ENCODE measurements around the gene KHDC4. TPM values are rescaled to one million over a fixed set of nuclear protein-coding genes. Genes with fewer than 3 reads are reported as not detected.

Gene KHDC4
- total RNA-seq, 1 donor from 2014 or later, result 47.6 TPM

- Histone ChIP-seq H3K27ac (peak overlapping the region; percentile 95), H3K4me1 (peaks cover 89% of the 10 kb centered on the region)
- TF ChIP-seq POLR2A (IDR thresholded peaks at IDR 0.05), result no peak
- no peak for TF ChIP-seq CTCF (IDR thresholded peaks at IDR 0.05)
- no peak for TF ChIP-seq POLR2AphosphoS5 (IDR thresholded peaks at IDR 0.05; ENCODE audit: insufficient read depth in 1 of 2, low read depth in 1 of 2)
Measured at GRCh38 chr1:155976913-155977689, 42.9 kb upstream of the KHDC4 start.

GRCh38 chr1:155976062-155976912 is 42.1 kb upstream of the KHDC4 start:
- intact Hi-C loops (cut with DNase I), result no loop called here
- DNase-seq (ENCODE audit: extremely low spot score in 2 of 2), result no peak
- no peaks in the 10 kb centered on the region for H3K27me3 ChIP-seq
- peak overlapping the region; percentile 95 for H3K27ac ChIP-seq
- peak overlapping the region; percentile 85 to 87 for H3K4me3 ChIP-seq
- TF ChIP-seq POLR2A (IDR thresholded peaks at IDR 0.05) (peak in 1 of 2 donors; percentile 27), POLR2AphosphoS5 (IDR thresholded peaks at IDR 0.05; ENCODE audit: insufficient read depth in 1 of 2, low read depth in 1 of 2) (peak in 1 of 2 donors; percentile 39), CTCF (IDR thresholded peaks at IDR 0.05) (no peak)
- peaks cover 89% of the 10 kb centered on the region for H3K4me1 ChIP-seq
- H3K36me3 ChIP-seq, result no peaks in the 10 kb centered on the region
- H3K9me3 ChIP-seq, result no peaks in the 10 kb centered on the region

More at GRCh38 chr1:155976913-155977689, 42.9 kb upstream of the KHDC4 start:
- Histone ChIP-seq H3K4me3 (peak overlapping the region; percentile 85 to 87), H3K27me3 (no peaks in the 10 kb centered on the region), H3K36me3 (no peaks in the 10 kb centered on the region), H3K9me3 (no peaks in the 10 kb centered on the region)
- DNase-seq (ENCODE audit: extremely low spot score in 2 of 2), result no peak
- intact Hi-C loops (cut with DNase I), result no loop called here

GRCh38 chr1:155975375-155976061 is 41.3 kb upstream of the KHDC4 start:
- no peak for DNase-seq (ENCODE audit: extremely low spot score in 2 of 2)
- H3K4me3 ChIP-seq, result peak overlapping the region; percentile 85 to 87
- no peaks in the 10 kb centered on the region for H3K36me3 ChIP-seq
- intact Hi-C loops (cut with DNase I), result no loop called here
- H3K9me3 ChIP-seq, result no peaks in the 10 kb centered on the region
- H3K27ac ChIP-seq, result peak overlapping the region; percentile 95
- H3K4me1 ChIP-seq, result peaks cover 89% of the 10 kb centered on the region
- no peak for TF ChIP-seq POLR2A (IDR thresholded peaks at IDR 0.05)
- H3K27me3 ChIP-seq, result no peaks in the 10 kb centered on the region

GRCh38 chr1:155974208-155975115 is 40.2 kb upstream of the KHDC4 start:
- Histone ChIP-seq H3K9me3 (no peaks in the 10 kb centered on the region), H3K27ac (peak overlapping the region; percentile 95), H3K4me3 (peak overlapping the region; percentile 85 to 87), H3K36me3 (no peaks in the 10 kb centered on the region), H3K27me3 (no peaks in the 10 kb centered on the region), H3K4me1 (peaks cover 89% of the 10 kb centered on the region)
- intact Hi-C loops (cut with DNase I), result no loop called here
- TF ChIP-seq CTCF (IDR thresholded peaks at IDR 0.05), result no peak
- TF ChIP-seq POLR2AphosphoS5 (IDR thresholded peaks at IDR 0.05; ENCODE audit: insufficient read depth in 1 of 2, low read depth in 1 of 2), result no peak
- no peak for TF ChIP-seq POLR2A (IDR thresholded peaks at IDR 0.05)
- no peak for DNase-seq (ENCODE audit: extremely low spot score in 2 of 2)

Measured in vagina (tissue), 2 donors.